Measurements from ENCODE around the gene GRB10. TPM values are rescaled to one million over a fixed set of nuclear protein-coding genes. Genes with fewer than 3 reads are reported as not detected.

Gene GRB10
- total and polyA plus RNA-seq, 3 donors from 2014 or later, result 54.0 to 81.9 (median 57.7) TPM

DNA sequence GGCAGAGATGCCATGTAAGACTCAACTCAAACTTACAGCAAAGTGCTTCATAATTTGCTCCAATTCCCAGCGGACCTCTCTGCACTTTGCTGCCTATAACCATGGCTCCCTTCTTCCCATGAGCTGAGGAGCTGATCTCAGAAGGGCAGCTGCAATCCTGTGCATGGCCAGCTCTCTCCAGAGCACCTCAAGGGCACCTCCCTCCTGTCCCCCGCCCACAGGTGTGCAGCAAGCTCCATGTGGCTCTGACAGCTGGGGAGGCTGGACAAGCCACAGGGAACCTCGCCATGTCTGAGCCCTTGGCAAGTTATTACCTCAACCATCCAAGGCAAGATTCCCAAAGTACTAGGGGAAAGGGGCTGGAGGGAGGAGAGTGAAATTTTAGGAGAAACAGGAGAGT lies 156.4 kb downstream of the GRB10 start:
- H3K27me3 ChIP-seq, result no peaks in the 10 kb centered on the region

DNA sequence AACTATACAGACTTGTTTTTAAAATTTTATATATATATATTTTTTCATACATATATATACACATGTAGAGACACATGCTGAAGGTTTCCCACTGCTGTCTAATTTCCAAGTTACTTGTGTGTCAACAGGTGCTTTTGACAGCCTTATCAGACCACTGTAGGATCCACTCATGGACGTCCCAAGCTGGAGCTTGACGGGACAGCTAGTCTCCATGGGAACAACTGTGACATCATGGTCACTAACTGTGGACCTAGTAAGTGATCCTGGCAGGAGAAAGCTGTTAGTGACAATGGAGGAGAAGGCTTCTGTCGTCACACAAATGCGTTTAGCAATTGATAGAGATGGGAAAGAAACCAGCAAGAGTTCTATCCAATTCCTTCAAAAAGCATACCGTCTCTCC lies 157.3 kb downstream of the GRB10 start:
- Histone ChIP-seq H3K4me3 (no peak overlapping the region), H3K36me3 (ENCODE audit: low read depth, missing control alignments) (no peaks in the 10 kb centered on the region), H3K27me3 (no peaks in the 10 kb centered on the region), H3K27ac (no peak overlapping the region), H3K4me1 (no peaks in the 10 kb centered on the region), H3K9me3 (no peaks in the 10 kb centered on the region)
- WGBS, 2 donors, result 93 to 94% methylated on average over 5 of the region's 5 CpGs
- DNase-seq, result no peak
- TF ChIP-seq POLR2A (IDR thresholded peaks at IDR 0.05), result no peak
- TF ChIP-seq, protein P1, sequence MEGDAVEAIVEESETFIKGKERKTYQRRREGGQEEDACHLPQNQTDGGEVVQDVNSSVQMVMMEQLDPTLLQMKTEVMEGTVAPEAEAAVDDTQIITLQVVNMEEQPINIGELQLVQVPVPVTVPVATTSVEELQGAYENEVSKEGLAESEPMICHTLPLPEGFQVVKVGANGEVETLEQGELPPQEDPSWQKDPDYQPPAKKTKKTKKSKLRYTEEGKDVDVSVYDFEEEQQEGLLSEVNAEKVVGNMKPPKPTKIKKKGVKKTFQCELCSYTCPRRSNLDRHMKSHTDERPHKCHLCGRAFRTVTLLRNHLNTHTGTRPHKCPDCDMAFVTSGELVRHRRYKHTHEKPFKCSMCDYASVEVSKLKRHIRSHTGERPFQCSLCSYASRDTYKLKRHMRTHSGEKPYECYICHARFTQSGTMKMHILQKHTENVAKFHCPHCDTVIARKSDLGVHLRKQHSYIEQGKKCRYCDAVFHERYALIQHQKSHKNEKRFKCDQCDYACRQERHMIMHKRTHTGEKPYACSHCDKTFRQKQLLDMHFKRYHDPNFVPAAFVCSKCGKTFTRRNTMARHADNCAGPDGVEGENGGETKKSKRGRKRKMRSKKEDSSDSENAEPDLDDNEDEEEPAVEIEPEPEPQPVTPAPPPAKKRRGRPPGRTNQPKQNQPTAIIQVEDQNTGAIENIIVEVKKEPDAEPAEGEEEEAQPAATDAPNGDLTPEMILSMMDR (IDR thresholded peaks at IDR 0.05), result no peak
- intact Hi-C loops (cut with DNase I; ENCODE audit: low total_unique reads), result no loop called here

More for the DNA sequence above, 156.4 kb downstream of the GRB10 start:
- no peaks in the 10 kb centered on the region for H3K4me1 ChIP-seq
- no peaks in the 10 kb centered on the region for H3K9me3 ChIP-seq
- intact Hi-C loops (cut with DNase I; ENCODE audit: low total_unique reads), result no loop called here
- no peak for DNase-seq
- H3K4me3 ChIP-seq, result no peak overlapping the region
- WGBS, 2 donors, result 97 to 100% methylated on average over 3 of the region's 3 CpGs
- H3K36me3 ChIP-seq (ENCODE audit: low read depth, missing control alignments), result no peaks in the 10 kb centered on the region
- TF ChIP-seq, protein P1 (IDR thresholded peaks at IDR 0.05), result no peak
- no peak for TF ChIP-seq POLR2A (IDR thresholded peaks at IDR 0.05)
- H3K27ac ChIP-seq, result no peak overlapping the region

DNA sequence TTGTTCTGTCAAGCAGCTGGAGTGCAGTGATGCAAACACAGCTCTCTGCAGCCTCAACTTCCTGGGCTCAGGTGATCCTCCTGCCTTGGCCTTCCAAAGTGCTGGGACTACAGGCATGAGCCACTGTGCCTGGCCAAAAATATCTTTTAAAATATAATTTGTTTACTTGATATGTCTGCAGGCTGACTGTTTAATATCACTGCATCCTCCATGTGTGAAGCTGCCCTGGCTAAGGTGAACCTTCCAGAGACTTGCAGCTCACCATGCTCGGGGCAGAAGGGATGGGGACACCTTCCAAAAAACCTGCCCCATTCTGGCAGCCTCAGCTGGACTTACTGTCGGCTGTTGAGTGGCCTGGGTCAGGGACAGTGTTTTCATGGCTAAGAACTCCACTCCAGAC lies 159.9 kb downstream of the GRB10 start:
- intact Hi-C loops (cut with DNase I; ENCODE audit: low total_unique reads), result no loop called here
- Histone ChIP-seq H3K4me3 (no peak overlapping the region), H3K27me3 (no peaks in the 10 kb centered on the region), H3K36me3 (ENCODE audit: low read depth, missing control alignments) (no peaks in the 10 kb centered on the region), H3K27ac (no peak overlapping the region), H3K4me1 (no peaks in the 10 kb centered on the region), H3K9me3 (no peaks in the 10 kb centered on the region)
- TF ChIP-seq, protein P1 (IDR thresholded peaks at IDR 0.05), result no peak
- no peak for TF ChIP-seq POLR2A (IDR thresholded peaks at IDR 0.05)
- DNase-seq, result no peak
- WGBS, 2 donors, result 80 to 85% methylated on average over 1 to 2 of the region's 2 CpGs

DNA sequence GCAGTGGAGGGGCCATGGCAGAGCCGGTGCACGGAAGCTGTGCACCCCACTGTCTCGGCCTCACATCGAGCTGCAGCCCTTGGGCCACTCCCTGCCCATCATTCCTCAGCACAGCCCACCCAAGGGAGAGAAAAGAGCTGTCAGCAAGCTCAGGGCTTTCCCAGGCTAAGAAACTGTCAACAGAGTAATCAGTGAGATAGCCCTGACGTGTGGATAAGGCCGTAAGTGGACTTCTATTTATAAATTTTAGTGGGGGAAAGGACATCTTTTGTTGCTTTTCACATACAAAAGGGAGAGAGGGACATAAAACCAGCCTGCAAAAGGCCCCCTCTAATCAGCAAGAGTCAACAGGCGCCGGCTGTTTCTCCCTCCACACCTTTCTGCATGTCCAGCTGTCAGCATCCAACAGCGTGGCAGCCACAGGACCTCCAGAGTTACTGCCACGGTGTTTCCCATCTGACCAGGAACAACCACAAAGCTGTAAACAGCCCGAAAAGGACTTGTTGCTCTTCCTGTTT lies 160.7 kb downstream of the GRB10 start:
- Histone ChIP-seq H3K36me3 (ENCODE audit: low read depth, missing control alignments) (no peaks in the 10 kb centered on the region), H3K4me3 (no peak overlapping the region), H3K27ac (no peak overlapping the region), H3K4me1 (no peaks in the 10 kb centered on the region), H3K27me3 (no peaks in the 10 kb centered on the region), H3K9me3 (no peaks in the 10 kb centered on the region)
- intact Hi-C loops (cut with DNase I; ENCODE audit: low total_unique reads), result no loop called here
- no peak for DNase-seq
- TF ChIP-seq, protein P1 (IDR thresholded peaks at IDR 0.05), result no peak
- TF ChIP-seq POLR2A (IDR thresholded peaks at IDR 0.05), result no peak
- 68 to 73% methylated on average over 11 of the region's 11 CpGs for WGBS, 2 donors

DNA sequence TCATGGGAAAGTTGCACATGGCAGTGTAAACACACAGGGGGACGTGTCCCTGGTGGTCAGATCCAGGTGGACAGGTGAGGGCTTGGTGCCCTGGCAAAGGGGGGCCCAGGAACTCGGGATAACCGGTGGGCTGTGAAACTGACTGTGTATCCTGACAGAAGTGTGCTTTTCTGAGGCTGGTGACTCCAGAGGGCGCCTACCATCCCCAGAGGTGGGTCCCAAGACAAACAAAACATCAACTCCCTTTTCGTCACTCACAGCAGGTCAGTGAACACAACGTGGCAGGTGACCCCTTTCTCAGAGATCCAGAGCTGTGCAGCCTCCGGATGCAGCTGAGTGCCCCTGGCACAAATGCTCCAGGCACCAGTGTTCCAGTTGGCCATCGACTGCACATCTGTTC lies 161.5 kb downstream of the GRB10 start:
- H3K4me3 ChIP-seq, result no peak overlapping the region
- no peaks in the 10 kb centered on the region for H3K4me1 ChIP-seq
- no peaks in the 10 kb centered on the region for H3K36me3 ChIP-seq (ENCODE audit: low read depth, missing control alignments)
- H3K9me3 ChIP-seq, result no peaks in the 10 kb centered on the region
- no peak for DNase-seq
- H3K27ac ChIP-seq, result no peak overlapping the region
- 81 to 86% methylated on average over 8 of the region's 8 CpGs for WGBS, 2 donors
- intact Hi-C loops (cut with DNase I; ENCODE audit: low total_unique reads), result no loop called here
- TF ChIP-seq POLR2A (IDR thresholded peaks at IDR 0.05), result no peak
- TF ChIP-seq, protein P1 (IDR thresholded peaks at IDR 0.05), result no peak
- H3K27me3 ChIP-seq, result no peaks in the 10 kb centered on the region

Measured in testis (tissue), 3 donors.